HG03025 (cell line): ENCODE measurements around the gene FAM209B.
"Not testable (repeated sequence)": the region's sequence is repeated elsewhere in the genome, so short reads cannot be mapped to it uniquely, and the experiment has no call there.

ENCODE experiments used
- ATAC-seq: cut with Tn5 transposase; IDR thresholded peaks from one replicate; pipeline ENCODE4 v1.9.1; 2021; ENCODE audit warnings: mild to moderate bottlenecking, moderate library complexity; ENCODE audit not compliant: unreplicated experiment, low FRiP score

FAM209B gene, protein sequence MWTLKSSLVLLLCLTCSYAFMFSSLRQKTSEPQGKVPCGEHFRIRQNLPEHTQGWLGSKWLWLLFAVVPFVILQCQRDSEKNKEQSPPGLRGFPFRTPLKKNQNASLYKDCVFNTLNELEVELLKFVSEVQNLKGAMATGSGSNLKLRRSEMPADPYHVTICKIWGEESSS

DNA sequence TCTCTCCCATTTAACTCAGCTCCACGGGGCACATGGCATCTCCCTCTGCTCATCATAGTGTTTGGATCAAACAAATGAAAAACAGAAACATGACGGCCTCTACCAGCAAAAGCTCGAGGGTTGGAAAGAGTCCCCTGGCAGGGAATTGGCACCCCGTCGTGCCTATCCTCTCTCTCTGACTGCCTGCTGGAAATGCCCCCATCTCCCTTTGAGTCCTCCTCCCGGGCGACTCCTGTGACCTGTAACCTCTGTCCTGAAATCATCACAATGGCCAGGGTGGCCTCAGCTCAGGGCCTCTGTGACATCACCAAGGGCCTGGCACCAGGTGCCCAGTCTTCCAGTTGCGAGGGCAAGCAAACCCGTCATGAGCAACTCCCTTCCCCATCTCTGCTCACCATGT lies at the start of gene FAM209B:
Gene FAM209B (plus strand): TSS at position 301 of the 400 bp plus-strand sequence. CDS start 96 bp downstream, at position 397.
- not testable (repeated sequence) for ATAC-seq

DNA sequence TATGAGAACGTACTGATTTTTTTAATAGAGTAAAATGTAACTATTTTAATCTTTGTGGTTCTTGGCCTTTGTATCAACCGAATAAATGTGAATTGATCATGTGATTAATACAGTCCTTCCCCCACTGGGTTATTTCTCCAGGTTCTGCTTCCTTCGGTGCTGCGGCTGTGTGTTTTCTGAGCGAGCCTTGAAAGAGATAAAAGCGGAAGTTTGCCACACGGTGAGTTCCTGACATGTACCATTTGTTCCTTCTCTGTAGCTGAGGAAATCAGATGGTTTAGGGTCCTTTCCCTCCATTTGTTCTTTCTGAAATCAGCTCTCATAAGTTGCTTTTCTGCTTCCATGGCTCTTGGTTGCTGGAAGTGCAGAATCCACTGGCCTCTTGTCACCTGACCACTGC lies 49.1 kb upstream of the FAM209B start:
- ATAC-seq: no peak

DNA sequence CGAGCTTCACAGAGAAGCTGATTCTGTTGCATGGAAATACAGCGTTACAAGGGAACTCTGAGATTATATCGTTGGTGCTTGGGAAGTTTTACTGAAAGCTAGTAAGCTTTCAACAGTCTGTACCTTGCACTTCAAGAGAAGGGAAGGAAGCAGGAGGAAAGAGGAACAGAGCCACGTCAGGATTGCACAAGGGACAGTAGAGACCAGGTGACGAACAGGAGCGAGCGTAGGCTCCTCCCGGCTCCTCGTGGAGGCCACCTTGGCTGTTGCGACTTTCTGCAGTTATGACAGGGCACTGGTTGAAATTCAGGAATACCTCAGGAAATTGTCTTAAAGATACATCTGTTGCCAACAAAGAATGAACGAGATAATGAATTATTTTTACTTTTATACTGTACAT lies 45.8 kb upstream of the FAM209B start:
- no peak for ATAC-seq

DNA sequence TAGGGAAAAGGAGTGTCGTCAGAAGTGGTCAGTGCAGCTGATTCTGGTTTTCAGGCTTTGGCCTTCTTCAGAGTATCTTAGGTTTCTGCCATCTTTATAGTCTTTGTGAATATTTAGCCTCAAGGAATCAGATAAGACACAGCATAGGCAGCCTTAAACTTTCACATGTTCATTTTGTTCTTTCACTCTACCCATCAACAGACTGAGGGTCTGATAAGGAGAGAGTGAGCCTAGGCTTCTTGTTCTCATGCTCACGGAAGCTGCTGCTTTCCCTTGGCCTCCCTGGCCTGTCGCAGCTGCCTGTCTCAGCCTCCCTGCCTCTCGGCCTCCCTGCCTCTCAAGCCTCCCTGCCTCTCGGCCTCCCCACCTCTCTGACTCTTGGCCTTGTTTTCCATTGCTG lies 44.5 kb upstream of the FAM209B start:
- ATAC-seq: no peak

DNA sequence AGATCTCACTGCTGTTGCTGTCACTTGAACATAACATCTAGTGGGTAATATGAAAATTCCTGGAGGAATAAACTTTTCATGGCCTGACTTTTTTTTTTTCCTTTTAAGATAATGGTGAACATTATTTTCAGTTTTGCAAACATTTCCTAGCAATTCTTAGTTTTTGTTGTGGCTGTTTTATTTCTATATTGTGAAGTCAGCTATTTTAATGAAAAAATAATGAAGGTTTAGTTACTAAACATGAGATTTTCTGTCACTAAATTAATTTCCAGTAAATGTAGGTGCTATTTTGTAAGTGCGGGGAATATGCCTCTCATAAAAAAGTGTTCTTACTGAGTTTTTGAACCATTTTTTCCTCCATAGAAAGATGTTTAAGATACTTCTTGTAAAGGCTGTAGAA lies 31.9 kb upstream of the FAM209B start:
- no peak for ATAC-seq

DNA sequence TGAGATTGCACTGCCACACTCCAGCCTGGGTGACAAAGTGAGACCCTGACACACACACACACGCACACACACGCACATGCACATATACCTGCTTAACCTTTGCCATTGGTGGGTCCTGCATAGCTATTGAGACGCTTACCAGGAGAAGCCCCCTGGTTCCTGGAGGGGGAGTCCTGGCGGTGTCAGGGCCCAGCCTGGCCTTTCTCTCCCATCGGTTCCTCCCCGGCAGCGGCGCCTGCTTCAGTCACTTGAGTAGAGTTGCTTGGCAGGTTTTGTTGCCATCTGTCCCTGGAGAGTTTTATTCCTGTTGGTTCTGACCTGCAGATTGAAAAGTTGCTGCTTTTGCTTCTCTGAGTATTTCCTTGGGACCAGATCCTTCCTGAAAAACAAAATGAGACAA lies 29.1 kb upstream of the FAM209B start:
- no peak for ATAC-seq

DNA sequence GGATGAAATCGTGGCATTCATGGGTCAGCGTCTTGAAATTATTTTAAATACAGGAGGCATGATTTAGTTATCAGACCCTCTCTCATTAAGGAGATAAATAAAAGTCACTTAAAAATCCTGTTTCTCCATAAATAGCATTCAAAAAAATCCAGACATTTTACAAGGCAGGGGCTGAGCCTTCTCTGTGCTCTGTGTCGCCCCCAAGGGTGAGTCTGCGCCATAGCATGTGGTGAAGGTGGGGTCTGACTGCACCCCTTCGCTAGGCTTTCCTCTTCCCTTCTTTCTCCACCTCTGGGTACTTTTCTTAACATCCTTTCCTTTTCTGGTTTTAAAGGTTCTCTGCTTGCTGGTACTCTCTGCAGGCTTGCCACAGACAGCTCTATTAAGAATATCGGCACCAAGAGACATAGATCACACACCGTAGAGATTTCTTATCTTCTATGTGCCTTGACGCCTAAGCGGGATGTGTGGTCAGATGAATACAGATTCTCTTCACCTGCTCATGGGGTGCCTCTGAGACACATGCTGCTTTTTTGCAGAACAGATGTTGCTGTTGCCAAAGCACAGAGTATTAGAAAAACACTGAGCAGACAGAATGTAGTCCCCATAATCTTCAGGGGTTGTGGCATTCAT lies 28.6 kb upstream of the FAM209B start:
- no peak for ATAC-seq

DNA sequence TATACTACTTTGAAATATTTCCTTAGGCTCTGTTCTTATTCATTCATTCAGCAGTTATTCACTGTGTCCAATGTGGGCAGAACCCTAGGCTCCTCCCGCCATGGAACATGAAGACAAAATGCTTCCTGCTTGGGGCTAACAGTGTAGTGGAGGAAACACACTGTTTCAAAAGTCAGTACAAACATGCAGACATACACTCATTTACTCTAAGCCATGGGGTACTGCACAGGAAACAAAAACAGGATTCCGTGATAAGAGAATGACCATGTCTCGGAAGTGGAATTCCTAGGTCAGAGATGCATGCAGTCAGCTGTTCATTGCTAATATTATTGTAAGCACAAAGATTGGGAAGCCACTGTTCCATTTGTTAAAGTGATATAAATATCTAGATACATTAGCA lies 26.9 kb upstream of the FAM209B start:
- no peak for ATAC-seq

DNA sequence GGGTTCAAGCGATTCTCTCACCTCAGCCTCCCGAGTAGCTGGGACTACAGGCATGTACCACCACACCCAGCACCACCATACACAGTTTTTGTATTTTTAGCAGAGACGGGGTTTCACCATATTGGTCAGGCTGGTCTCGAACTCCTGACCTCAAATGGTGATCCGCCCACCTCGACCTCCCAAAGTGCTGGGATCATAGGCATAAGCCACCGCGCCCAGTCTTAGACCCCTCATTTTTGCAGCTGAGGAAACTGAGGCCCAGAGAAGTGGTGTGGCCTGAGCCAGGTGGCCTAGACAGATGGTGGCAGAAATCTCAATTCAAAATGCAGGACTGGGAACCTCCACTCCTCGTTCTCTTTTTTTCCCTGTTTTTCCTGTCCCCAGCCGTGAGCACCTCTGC lies 21.1 kb upstream of the FAM209B start:
- no peak for ATAC-seq

DNA sequence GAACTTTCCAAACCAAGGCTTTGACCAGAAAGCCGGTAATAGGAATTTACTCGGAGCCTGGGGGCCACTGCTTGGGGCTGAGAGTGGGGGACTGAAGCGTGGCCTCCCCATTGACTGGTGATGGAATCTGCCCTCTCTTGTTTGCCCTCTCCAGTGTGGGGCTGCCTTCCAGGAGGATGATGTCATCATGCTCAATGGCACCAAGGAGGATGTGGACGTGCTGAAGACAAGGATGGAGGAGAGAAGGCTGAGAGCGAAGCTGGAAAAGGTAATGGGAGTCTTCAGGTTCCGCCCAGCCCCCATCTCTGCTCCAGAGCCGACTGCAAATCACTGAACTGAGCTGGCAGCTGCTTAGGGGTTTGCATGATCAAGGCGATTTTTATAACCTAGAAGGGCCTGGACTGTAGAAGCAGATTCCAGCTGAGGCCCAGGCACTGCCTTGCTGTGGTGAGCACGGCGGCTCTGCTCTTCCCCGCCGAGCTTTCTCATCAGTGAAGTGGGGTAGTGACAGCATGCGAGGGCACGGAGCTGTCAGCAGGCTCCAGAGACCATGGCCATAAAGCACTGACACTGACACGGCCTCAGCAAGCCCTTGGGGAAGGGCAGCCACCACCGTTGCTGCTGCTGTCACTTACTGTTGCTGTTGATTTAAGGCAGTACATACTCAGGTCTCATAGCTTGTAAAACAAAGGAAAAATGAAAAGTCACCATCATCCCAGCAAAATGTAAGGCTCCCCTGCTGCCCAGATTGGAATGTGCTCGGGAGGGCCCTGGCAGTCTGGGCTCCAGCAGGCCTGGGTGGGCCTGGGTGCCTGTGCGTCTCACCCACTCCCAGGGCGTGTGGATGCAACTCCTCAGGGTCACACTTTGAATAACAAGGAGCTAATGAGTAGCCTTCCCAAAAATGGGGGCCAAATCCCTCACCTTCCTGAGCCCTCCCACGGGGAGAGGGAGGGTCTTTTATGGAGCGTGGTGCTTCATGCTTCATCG lies 19.6 kb upstream of the FAM209B start:
- no peak for ATAC-seq

DNA sequence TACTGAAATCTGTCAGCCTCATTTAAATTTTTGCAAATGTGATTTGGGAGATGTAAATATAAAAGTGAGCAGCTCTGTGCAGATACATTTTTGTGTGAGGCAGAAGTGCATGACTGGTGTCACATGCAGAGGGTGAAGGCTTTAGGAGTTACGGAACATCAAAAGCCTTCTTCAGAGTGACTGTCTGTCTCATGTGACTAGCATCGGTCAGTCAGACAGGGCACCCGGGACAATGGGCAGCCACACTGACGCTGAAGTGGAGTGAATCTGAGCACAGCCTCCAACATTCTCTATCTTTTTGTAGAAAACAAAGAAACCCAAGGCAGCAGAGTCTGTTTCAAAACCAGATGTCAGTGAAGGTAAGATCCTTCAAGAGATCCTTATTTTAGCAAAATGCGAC lies 16.4 kb upstream of the FAM209B start:
- no peak for ATAC-seq

DNA sequence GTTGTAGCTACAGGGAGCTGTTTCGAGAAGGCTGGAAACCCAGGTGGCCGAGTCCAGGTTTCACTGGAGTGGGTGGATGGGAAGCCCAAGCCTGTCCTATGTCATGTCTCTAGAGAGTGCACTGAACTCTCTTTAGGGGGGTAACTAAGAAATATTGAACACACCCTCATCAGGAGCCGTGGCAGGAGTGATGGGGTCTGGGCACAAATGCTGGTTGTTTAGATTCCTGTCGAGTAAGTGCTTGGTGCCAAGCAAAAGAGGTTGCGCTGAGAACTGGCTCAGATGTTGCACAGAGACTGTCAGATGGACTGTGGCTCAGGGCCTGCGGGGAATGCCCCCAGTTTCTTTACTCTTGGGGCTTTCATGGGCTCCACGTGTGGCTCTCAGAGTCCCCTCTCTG lies 15.8 kb upstream of the FAM209B start:
- no peak for ATAC-seq

DNA sequence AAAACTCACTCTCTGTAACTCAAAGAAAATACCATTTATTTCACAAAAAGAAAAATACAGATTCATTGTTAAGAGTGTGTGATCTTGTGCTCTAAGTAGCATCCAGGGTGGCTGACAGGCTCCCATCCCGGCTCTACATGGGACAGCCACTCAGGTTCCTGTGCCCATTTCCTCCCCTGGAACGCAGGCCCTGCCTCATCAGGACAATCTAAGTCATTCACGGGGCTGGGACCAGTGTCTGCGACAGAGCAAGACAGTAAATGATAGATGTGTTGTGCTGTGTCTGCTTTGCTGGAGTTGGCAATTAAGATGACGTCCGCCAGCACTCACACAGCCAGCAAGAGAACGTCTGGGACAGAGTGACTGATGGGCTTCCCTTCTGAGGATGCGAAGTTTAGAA lies 15.4 kb upstream of the FAM209B start:
- no peak for ATAC-seq

DNA sequence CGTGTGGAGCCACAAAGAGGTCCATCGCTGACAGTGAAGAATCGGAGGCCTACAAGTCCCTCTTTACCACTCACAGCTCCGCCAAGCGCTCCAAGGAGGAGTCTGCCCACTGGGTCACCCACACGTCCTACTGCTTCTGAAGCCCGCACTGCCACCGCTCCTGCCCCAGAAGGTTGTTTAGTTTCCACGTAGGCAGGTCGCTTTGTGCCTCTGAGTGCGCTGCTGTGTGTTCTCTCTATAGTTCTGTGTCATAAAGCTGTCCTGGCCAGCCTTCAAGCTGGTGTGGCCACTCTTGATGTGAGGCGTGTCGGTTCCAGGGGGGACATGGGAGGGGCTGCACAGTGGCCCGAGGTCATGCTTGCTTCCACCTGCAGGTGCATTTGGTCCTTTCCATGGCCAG lies 14.9 kb upstream of the FAM209B start:
- no peak for ATAC-seq

DNA sequence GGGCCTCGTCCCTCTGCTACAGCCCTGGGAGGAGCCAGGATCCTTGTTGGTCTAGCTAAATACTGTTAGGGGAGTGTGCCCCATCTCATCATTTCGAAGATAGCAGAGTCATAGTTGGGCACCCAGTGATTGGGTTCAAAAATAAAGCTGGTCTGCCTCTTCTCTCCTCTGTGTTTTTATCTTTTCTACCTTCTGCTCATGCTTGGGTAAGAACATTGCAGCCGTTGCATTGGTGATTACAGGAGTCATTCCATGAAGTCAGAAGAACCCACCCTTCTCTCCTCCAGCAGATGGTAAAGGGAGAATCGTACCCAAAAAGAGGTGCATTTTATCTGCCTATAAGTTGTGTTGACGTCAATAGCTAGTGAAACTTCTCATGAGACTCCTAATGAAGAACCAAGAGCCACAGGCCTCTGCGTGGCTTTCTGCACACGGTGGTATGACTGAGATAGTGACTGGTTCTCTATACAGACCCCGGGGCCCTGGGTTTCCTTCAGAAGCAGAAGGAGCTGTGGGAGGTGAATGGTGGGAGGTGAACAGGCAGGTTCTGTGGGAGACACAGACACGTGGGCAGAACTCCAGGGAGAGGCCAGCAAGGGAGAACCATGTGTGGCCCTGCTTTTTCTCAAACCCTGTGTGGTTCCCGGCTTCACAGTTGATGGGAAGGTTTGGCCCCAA lies 14.2 kb upstream of the FAM209B start:
- no peak for ATAC-seq

DNA sequence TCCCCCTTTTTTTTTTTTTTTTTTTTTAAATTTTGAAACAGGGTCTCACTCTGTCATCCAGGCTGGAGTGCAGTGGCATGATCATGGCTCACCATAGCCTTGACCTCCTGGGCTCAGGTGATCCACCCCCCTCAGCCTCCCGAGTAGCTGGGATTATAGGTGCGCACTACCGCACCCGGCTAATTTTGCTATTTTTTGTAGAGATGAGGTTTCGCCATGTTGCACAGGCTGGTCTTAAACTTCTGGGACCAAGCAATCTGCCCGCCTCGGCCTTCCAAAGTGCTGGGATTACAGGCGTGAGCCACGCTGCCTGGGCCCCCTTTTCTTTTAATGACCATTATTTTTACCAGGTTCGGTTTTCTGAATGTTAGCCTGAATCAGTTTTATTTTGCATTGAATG lies 13.5 kb upstream of the FAM209B start:
- no peak for ATAC-seq

DNA sequence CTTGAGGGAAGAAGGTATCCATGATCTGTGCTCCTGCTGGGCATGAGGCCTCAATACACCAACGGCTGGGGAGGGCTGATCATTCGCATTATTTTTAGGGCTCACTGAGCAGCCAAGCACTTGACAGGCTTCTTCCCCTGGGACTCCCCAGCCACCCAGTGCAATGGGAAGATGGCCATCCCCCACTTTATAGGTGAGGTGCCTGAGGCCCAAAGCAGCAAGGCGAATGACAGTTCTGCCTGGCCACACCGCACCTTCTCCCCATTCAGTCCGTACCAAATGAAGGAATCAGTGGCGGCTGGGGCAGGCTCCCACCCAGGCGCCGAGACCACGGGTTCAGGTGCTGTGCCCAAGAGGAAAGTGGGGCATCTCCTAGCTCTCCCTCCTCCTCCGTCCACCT lies 12.9 kb upstream of the FAM209B start:
- ATAC-seq: no peak

DNA sequence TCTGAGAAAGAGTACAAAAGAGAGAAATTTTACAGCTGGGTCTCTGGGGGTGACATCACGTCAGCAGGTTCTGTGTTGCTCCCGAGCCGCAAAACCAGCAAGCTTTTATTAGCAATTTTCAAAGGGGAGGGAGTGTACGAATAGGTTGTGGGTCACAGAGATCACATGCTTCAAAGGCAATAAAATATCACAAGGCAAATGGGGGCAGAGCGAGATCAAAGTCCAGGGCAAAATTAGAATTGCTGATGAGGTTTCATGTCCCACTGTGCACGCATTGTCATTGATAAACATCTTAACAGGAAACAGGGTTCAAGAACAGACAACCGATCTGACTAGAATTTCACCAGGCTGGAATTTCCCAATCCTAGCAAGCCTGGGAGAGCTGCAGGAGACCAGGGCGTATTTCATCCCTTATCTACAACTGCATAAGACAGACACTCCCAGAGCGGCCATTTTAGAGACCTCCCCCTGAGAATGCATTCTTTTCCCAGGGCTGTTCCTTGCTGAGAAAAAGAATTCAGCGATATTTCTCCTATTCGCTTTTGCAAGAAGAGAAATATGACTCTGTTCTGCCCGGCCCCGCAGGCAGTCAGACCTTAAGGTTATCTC lies 12.2 kb upstream of the FAM209B start:
- not testable (repeated sequence) for ATAC-seq

DNA sequence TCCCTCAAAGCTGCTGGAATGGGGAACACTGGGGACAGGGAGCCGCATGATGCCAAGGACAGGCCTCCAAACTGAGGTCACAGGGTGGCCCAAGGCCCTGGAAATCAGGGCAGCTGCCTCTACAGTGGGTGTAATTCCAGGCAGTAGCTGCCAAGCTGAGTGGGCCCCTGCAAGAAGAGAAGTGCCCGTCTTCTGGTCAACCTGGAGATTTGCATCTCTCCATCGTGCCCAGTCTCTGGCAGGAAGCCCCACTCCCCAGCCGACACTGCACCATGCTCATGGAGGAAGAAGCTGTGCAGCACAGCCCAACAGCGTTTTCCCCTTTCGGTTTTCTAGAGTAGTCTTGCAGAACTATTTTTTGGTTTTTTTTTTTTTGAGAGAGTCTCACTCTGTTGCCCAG lies 10.7 kb upstream of the FAM209B start:
- ATAC-seq: no peak

DNA sequence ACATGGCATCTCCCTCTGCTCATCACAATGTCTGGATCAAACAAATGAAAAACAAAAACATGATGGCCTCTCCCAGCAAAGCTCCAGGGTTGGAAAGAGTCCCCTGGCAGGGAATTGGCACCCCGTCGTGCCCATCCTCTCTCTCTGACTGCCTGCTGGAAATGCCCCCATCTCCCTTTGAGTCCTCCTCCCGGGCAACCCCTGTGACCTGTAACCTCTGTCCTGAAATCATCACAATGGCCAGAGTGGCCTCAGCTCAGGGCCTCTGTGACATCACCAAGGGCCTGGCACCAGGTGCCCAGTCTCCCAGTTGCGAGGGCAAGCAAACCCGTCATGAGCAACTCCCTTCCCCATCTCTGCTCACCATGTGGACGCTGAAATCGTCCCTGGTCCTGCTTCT lies 8.6 kb upstream of the FAM209B start, which contains the start of gene FAM209A:
Gene FAM209A (plus strand): TSS at position 301 of the 400 bp plus-strand sequence. CDS start 65 bp downstream, at position 366.
- not testable (repeated sequence) for ATAC-seq
